Measurements from ENCODE around the gene PAQR7. TPM values are rescaled to one million over a fixed set of nuclear protein-coding genes. Genes with fewer than 3 reads are reported as not detected.

The PAQR7 gene
- total RNA-seq, 1 experiment from 2014 or later, result 6.7 TPM

- TF ChIP-seq TCF7 (CRISPR knock-in tag; IDR thresholded peaks at IDR 0.05; ENCODE audit: low read depth), result no peak
- no peak for TF ChIP-seq MYBL2 (CRISPR knock-in tag; IDR thresholded peaks at IDR 0.05)
- no peak for TF ChIP-seq ZNF423 (CRISPR knock-in tag; IDR thresholded peaks at IDR 0.05)
- TF ChIP-seq, protein P1, sequence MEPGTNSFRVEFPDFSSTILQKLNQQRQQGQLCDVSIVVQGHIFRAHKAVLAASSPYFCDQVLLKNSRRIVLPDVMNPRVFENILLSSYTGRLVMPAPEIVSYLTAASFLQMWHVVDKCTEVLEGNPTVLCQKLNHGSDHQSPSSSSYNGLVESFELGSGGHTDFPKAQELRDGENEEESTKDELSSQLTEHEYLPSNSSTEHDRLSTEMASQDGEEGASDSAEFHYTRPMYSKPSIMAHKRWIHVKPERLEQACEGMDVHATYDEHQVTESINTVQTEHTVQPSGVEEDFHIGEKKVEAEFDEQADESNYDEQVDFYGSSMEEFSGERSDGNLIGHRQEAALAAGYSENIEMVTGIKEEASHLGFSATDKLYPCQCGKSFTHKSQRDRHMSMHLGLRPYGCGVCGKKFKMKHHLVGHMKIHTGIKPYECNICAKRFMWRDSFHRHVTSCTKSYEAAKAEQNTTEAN (CRISPR knock-in tag; IDR thresholded peaks at IDR 0.05), result no peak
- TF ChIP-seq SP1 (CRISPR knock-in tag; conservative IDR thresholded peaks at IDR 0.05), result no peak
- TF ChIP-seq, protein P2, sequence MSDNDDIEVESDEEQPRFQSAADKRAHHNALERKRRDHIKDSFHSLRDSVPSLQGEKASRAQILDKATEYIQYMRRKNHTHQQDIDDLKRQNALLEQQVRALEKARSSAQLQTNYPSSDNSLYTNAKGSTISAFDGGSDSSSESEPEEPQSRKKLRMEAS (CRISPR knock-in tag; IDR thresholded peaks at IDR 0.05), result no peak
- TF ChIP-seq, protein P3, sequence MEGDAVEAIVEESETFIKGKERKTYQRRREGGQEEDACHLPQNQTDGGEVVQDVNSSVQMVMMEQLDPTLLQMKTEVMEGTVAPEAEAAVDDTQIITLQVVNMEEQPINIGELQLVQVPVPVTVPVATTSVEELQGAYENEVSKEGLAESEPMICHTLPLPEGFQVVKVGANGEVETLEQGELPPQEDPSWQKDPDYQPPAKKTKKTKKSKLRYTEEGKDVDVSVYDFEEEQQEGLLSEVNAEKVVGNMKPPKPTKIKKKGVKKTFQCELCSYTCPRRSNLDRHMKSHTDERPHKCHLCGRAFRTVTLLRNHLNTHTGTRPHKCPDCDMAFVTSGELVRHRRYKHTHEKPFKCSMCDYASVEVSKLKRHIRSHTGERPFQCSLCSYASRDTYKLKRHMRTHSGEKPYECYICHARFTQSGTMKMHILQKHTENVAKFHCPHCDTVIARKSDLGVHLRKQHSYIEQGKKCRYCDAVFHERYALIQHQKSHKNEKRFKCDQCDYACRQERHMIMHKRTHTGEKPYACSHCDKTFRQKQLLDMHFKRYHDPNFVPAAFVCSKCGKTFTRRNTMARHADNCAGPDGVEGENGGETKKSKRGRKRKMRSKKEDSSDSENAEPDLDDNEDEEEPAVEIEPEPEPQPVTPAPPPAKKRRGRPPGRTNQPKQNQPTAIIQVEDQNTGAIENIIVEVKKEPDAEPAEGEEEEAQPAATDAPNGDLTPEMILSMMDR (IDR thresholded peaks at IDR 0.05), result no peak
- no peak for TF ChIP-seq OVOL2 (CRISPR knock-in tag; IDR thresholded peaks at IDR 0.05; ENCODE audit: borderline replicate concordance)
- TF ChIP-seq CBFB (CRISPR knock-in tag; IDR thresholded peaks at IDR 0.05; ENCODE audit: low read depth), result no peak
- TF ChIP-seq, protein P4, sequence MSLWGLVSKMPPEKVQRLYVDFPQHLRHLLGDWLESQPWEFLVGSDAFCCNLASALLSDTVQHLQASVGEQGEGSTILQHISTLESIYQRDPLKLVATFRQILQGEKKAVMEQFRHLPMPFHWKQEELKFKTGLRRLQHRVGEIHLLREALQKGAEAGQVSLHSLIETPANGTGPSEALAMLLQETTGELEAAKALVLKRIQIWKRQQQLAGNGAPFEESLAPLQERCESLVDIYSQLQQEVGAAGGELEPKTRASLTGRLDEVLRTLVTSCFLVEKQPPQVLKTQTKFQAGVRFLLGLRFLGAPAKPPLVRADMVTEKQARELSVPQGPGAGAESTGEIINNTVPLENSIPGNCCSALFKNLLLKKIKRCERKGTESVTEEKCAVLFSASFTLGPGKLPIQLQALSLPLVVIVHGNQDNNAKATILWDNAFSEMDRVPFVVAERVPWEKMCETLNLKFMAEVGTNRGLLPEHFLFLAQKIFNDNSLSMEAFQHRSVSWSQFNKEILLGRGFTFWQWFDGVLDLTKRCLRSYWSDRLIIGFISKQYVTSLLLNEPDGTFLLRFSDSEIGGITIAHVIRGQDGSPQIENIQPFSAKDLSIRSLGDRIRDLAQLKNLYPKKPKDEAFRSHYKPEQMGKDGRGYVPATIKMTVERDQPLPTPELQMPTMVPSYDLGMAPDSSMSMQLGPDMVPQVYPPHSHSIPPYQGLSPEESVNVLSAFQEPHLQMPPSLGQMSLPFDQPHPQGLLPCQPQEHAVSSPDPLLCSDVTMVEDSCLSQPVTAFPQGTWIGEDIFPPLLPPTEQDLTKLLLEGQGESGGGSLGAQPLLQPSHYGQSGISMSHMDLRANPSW (CRISPR knock-in tag; conservative IDR thresholded peaks at IDR 0.05; ENCODE audit: low read depth), result no peak
- TF ChIP-seq ZNF138 (CRISPR knock-in tag; conservative IDR thresholded peaks at IDR 0.05), result no peak
- no peak for TF ChIP-seq ATF6 (CRISPR knock-in tag; IDR thresholded peaks at IDR 0.05)
- H3K9me3 Mint-ChIP-seq, result no peaks in the 10 kb centered on the region
- ATAC-seq (no peak), DNase-seq (ENCODE audit: low spot score) (no peak)
- H3K4me1 Mint-ChIP-seq, result peaks cover 11% of the 10 kb centered on the region
- H3K36me3 Mint-ChIP-seq, result no peaks in the 10 kb centered on the region
- no peaks in the 10 kb centered on the region; the same call in none of the 2 replicates for H3K27me3 Mint-ChIP-seq (ENCODE audit: low read depth)
- CTCF ChIA-PET, result no interaction called here
- no peak overlapping the region for H3K27ac Mint-ChIP-seq
- POLR2A ChIA-PET, result no interaction called here
- no peak overlapping the region for H3K4me3 Mint-ChIP-seq
Measured at GRCh38 chr1:25911162-25911561, 35.7 kb upstream of the PAQR7 start.

DNA sequence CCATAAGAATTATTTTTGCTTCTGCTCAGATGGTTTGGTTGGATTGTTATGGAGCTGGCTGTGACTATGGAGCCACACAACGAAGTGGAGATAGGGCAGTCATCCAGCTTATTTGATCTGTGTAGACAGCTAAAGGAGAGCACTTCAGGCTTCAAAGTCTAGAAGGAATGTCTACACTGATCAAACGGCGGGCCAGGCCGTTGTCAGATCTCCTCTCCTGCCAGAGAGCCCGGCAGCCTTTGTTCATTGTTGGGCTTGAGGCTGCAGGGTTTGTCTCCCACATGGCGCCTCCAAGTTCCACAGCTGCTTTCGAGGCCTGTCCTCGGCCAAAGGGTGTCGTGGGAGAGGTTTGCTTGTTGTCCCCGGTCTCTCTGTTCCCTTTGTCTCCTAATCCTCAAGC lies 33.5 kb upstream of the PAQR7 start:
- CTCF ChIA-PET, result interaction anchor here (1.1 kb wide), 1 partner anchor 89 kb away, joined by 3 read pairs; the partner anchor contains the start of gene PAFAH2
- H3K4me1 Mint-ChIP-seq, result peaks cover 24% of the 10 kb centered on the region
- no peak overlapping the region for H3K27ac Mint-ChIP-seq
- no peaks in the 10 kb centered on the region; the same call in none of the 2 replicates for H3K27me3 Mint-ChIP-seq (ENCODE audit: low read depth)
- DNase-seq (ENCODE audit: low spot score) (no peak), ATAC-seq (no peak)
- POLR2A ChIA-PET, result no interaction called here
- H3K4me3 Mint-ChIP-seq, result no peak overlapping the region
- peaks cover 11% of the 10 kb centered on the region for H3K36me3 Mint-ChIP-seq
- H3K9me3 Mint-ChIP-seq, result no peaks in the 10 kb centered on the region
- TF ChIP-seq ZBTB21 (CRISPR knock-in tag; IDR thresholded peaks at IDR 0.05; ENCODE audit: borderline replicate concordance) (no peak), AFF4 (CRISPR knock-in tag; IDR thresholded peaks at IDR 0.05; ENCODE audit: borderline replicate concordance) (no peak), ATF1 (CRISPR knock-in tag; IDR thresholded peaks at IDR 0.05) (no peak), ETV6 (CRISPR knock-in tag; IDR thresholded peaks at IDR 0.05) (no peak), NFE2L1 (CRISPR knock-in tag; IDR thresholded peaks at IDR 0.05) (no peak), ZNF219 (CRISPR knock-in tag; IDR thresholded peaks at IDR 0.05; ENCODE audit: borderline replicate concordance) (no peak), RORB (CRISPR knock-in tag; IDR thresholded peaks at IDR 0.05) (no peak), NR3C1 (CRISPR knock-in tag; conservative IDR thresholded peaks at IDR 0.05; ENCODE audit: low read depth) (no peak)
- TF ChIP-seq, protein P5, sequence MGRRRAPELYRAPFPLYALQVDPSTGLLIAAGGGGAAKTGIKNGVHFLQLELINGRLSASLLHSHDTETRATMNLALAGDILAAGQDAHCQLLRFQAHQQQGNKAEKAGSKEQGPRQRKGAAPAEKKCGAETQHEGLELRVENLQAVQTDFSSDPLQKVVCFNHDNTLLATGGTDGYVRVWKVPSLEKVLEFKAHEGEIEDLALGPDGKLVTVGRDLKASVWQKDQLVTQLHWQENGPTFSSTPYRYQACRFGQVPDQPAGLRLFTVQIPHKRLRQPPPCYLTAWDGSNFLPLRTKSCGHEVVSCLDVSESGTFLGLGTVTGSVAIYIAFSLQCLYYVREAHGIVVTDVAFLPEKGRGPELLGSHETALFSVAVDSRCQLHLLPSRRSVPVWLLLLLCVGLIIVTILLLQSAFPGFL (CRISPR knock-in tag; IDR thresholded peaks at IDR 0.05; ENCODE audit: borderline replicate concordance), result no peak
- TF ChIP-seq, protein P1 (CRISPR knock-in tag; IDR thresholded peaks at IDR 0.05), result no peak

Measured in WTC11 (cell line).